ENCODE results near the gene CACNG8.

DNA sequence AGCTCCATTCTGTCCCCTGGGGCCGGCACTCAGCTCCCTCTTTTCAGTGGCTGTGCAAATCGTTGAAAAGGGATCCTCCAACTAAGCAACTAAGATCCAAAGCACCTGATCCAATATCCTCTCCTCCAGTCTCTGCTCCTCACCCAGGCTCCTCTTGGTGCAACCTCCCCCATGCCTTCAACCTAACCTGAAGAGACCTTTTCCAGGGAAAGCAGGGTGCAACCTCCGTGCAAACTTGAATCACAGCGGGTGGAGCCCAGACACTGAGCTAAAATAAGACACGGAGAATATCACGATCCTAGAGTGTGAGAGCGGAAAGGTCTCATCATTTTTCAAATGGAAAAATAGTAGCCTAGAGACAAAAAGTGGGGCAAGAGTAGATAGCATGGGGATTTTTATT lies 45.4 kb upstream of the CACNG8 start:
- TF ChIP-seq ZNF558 (tag by site-specific recombination; IDR thresholded peaks at IDR 0.05), result no peak
- TF ChIP-seq, protein P1, sequence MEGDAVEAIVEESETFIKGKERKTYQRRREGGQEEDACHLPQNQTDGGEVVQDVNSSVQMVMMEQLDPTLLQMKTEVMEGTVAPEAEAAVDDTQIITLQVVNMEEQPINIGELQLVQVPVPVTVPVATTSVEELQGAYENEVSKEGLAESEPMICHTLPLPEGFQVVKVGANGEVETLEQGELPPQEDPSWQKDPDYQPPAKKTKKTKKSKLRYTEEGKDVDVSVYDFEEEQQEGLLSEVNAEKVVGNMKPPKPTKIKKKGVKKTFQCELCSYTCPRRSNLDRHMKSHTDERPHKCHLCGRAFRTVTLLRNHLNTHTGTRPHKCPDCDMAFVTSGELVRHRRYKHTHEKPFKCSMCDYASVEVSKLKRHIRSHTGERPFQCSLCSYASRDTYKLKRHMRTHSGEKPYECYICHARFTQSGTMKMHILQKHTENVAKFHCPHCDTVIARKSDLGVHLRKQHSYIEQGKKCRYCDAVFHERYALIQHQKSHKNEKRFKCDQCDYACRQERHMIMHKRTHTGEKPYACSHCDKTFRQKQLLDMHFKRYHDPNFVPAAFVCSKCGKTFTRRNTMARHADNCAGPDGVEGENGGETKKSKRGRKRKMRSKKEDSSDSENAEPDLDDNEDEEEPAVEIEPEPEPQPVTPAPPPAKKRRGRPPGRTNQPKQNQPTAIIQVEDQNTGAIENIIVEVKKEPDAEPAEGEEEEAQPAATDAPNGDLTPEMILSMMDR (tag by site-specific recombination; IDR thresholded peaks at IDR 0.05), result no peak
- no peak for TF ChIP-seq ZFP69B (tag by site-specific recombination; IDR thresholded peaks at IDR 0.05)
- TF ChIP-seq GLI4 (tag by site-specific recombination; IDR thresholded peaks at IDR 0.05), result no peak
- TF ChIP-seq ZFP41 (tag by site-specific recombination; IDR thresholded peaks at IDR 0.05; ENCODE audit: borderline replicate concordance), result no peak
- TF ChIP-seq KLF8 (tag by site-specific recombination; IDR thresholded peaks at IDR 0.05), result no peak
- TF ChIP-seq WT1 (tag by site-specific recombination; IDR thresholded peaks at IDR 0.05), result no peak
- TF ChIP-seq BCL11A (tag by site-specific recombination; IDR thresholded peaks at IDR 0.05; ENCODE audit: low read depth), result no peak
- no peak for TF ChIP-seq TCF7L2 (IDR thresholded peaks at IDR 0.05; ENCODE audit: borderline replicate concordance, low read depth, low read length)
- no peak for TF ChIP-seq HOXA7 (CRISPR knock-in tag; IDR thresholded peaks at IDR 0.05; ENCODE audit: borderline replicate concordance)
- TF ChIP-seq YY1 (tag by site-specific recombination; IDR thresholded peaks at IDR 0.05), result no peak
- TF ChIP-seq ZNF350 (tag by site-specific recombination; IDR thresholded peaks at IDR 0.05), result no peak
- no peak for TF ChIP-seq ZNF132 (tag by site-specific recombination; IDR thresholded peaks at IDR 0.05; ENCODE audit: borderline replicate concordance)
- TF ChIP-seq, protein P2, sequence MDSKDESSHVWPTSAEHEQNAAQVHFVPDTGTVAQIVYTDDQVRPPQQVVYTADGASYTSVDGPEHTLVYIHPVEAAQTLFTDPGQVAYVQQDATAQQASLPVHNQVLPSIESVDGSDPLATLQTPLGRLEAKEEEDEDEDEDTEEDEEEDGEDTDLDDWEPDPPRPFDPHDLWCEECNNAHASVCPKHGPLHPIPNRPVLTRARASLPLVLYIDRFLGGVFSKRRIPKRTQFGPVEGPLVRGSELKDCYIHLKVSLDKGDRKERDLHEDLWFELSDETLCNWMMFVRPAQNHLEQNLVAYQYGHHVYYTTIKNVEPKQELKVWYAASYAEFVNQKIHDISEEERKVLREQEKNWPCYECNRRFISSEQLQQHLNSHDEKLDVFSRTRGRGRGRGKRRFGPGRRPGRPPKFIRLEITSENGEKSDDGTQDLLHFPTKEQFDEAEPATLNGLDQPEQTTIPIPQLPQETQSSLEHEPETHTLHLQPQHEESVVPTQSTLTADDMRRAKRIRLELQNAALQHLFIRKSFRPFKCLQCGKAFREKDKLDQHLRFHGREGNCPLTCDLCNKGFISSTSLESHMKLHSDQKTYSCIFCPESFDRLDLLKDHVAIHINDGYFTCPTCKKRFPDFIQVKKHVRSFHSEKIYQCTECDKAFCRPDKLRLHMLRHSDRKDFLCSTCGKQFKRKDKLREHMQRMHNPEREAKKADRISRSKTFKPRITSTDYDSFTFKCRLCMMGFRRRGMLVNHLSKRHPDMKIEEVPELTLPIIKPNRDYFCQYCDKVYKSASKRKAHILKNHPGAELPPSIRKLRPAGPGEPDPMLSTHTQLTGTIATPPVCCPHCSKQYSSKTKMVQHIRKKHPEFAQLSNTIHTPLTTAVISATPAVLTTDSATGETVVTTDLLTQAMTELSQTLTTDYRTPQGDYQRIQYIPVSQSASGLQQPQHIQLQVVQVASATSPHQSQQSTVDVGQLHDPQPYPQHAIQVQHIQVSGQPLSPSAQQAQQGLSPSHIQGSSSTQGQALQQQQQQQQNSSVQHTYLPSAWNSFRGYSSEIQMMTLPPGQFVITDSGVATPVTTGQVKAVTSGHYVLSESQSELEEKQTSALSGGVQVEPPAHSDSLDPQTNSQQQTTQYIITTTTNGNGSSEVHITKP (tag by site-specific recombination; IDR thresholded peaks at IDR 0.05), result no peak

Data from HEK293 (cell line).